Breast epithelium (tissue), 4 donors: ENCODE results near the gene CACFD1. TPM values are rescaled to one million over a fixed set of nuclear protein-coding genes. Genes with fewer than 3 reads are reported as not detected.

Source experiments
- DNase-seq, 2 donors: peaks; one replicate each; pipeline ENCODE4 v3.0.0-alpha.2; 2019; ENCODE audit warnings: low spot score in 2 of 2
- H3K27ac ChIP-seq, 2 donors: fragments of 200-600 bp; sonication (generic) in 1 of 2; one replicate each; pipeline ENCODE4 v1.5.1; 2016 to 2019; ENCODE audit warnings: mild to moderate bottlenecking in 1 of 2
- H3K27me3 ChIP-seq, 2 donors: fragments of 200-600 bp; sonication (generic) in 1 of 2; one replicate each; pipeline versions ENCODE4 v1.5.1 to v1.6.0; 2017 to 2019; ENCODE audit warnings: control low read depth in 1 of 2, mild to moderate bottlenecking in 1 of 2
- H3K36me3 ChIP-seq: fragments of 200-600 bp; one replicate; pipeline ENCODE4 v1.5.1; 2019
- H3K4me1 ChIP-seq, 2 donors: fragments of 200-600 bp; sonication (generic); one replicate each; pipeline ENCODE4 v1.5.1; 2016 to 2019; ENCODE audit warnings: control low read depth in 1 of 2
- H3K4me3 ChIP-seq, 3 donors: fragments of 200-600 bp; sonication (generic); 1 replicate in 2 of 3; 2 replicates in 1 of 3; pipeline ENCODE4 v1.5.1; 2016 to 2019; ENCODE audit warnings: mild to moderate bottlenecking in 3 of 3, moderate library complexity in 2 of 3
- H3K9me3 ChIP-seq, 2 donors: fragments of 200-600 bp; sonication (generic) in 1 of 2; one replicate each; pipeline ENCODE4 v1.5.1; 2016 to 2019; ENCODE audit warnings: control low read depth in 1 of 2
- CTCF ChIP-seq, 3 donors: fragments of 450-650 bp; IDR thresholded peaks; one replicate each; pipeline ENCODE4 v1.5.1; 2016 to 2017; ENCODE audit warnings: antibody characterized with exemption in 3 of 3, mild to moderate bottlenecking in 3 of 3, moderate library complexity in 3 of 3
- POLR2A ChIP-seq: fragments of 450-650 bp; IDR thresholded peaks from one replicate; pipeline ENCODE4 v1.6.1; 2016; ENCODE audit warnings: antibody characterized with exemption, mild to moderate bottlenecking, moderate library complexity
- POLR2AphosphoS5 ChIP-seq, 3 donors: sonication (generic); formaldehyde crosslinking; IDR thresholded peaks; one replicate each; pipeline ENCODE4 v1.6.1; 2017; ENCODE audit warnings: antibody characterized with exemption in 3 of 3
- intact Hi-C: fragments of 100-400 bp; cut with DNase I; formaldehyde crosslinking; loops from one replicate; pipeline ENCODE4 v1.15.1; 2023; ENCODE audit warnings: low total_unique reads
- total RNA-seq, 3 donors: library from RNA; depleted of rRNA; stranded (reverse); fragments of >200 nt; gene quantifications; one replicate each; pipeline ENCODE4 v1.1.0, GENCODE V29; 2016

The CACFD1 gene
- total RNA-seq, 3 donors from 2014 or later, result 5.0 to 19.5 (median 13.4) TPM

- DNase-seq, result no peak
- TF ChIP-seq POLR2A (no peak), POLR2AphosphoS5 (IDR thresholded peaks at IDR 0.05) (no peak), CTCF (IDR thresholded peaks at IDR 0.05) (no peak)
- no peaks in the 10 kb centered on the region for H3K27me3 ChIP-seq
- no peaks in the 10 kb centered on the region for H3K9me3 ChIP-seq
- no peak overlapping the region for H3K27ac ChIP-seq
- H3K4me3 ChIP-seq, result no peak overlapping the region
- H3K4me1 ChIP-seq, result no peaks in the 10 kb centered on the region
- intact Hi-C loops, result loop anchor here (10.0 kb wide), 1 partner anchor 260 kb away; no protein-coding TSS in a partner anchor
- no peaks in the 10 kb centered on the region for H3K36me3 ChIP-seq
Measured at GRCh38 chr9:133425049-133425632, 34.6 kb upstream of the CACFD1 start.

- H3K36me3 ChIP-seq, result no peaks in the 10 kb centered on the region
- DNase-seq, result no peak
- intact Hi-C loops, result loop anchor here (10.0 kb wide), 1 partner anchor 259 kb away; no protein-coding TSS in a partner anchor
- no peaks in the 10 kb centered on the region for H3K27me3 ChIP-seq
- no peak overlapping the region for H3K4me3 ChIP-seq
- no peaks in the 10 kb centered on the region for H3K4me1 ChIP-seq
- H3K9me3 ChIP-seq, result no peaks in the 10 kb centered on the region
- H3K27ac ChIP-seq, result no peak overlapping the region
- TF ChIP-seq POLR2AphosphoS5 (IDR thresholded peaks at IDR 0.05) (no peak), CTCF (IDR thresholded peaks at IDR 0.05) (no peak), POLR2A (no peak)
Measured at GRCh38 chr9:133426011-133426410, 33.8 kb upstream of the CACFD1 start.

GRCh38 chr9:133427658-133428348, 32.0 kb upstream of the CACFD1 start:
- TF ChIP-seq POLR2A (no peak), POLR2AphosphoS5 (IDR thresholded peaks at IDR 0.05) (no peak), CTCF (IDR thresholded peaks at IDR 0.05) (no peak)

GRCh38 chr9:133428617-133429101, 31.1 kb upstream of the CACFD1 start:
- no peaks in the 10 kb centered on the region for H3K36me3 ChIP-seq
- no peak for DNase-seq
- H3K9me3 ChIP-seq, result no peaks in the 10 kb centered on the region
- intact Hi-C loops, result loop anchor here (10.0 kb wide), 1 partner anchor 256 kb away; no protein-coding TSS in a partner anchor
- no peak for TF ChIP-seq POLR2AphosphoS5 (IDR thresholded peaks at IDR 0.05)
- TF ChIP-seq POLR2A, result no peak
- TF ChIP-seq CTCF (IDR thresholded peaks at IDR 0.05), result no peak
- H3K27ac ChIP-seq, result no peak overlapping the region
- peak overlapping the region; percentile 17 to 73 (median 53) for H3K4me3 ChIP-seq
- H3K27me3 ChIP-seq, result no peaks in the 10 kb centered on the region
- H3K4me1 ChIP-seq, result no peaks in the 10 kb centered on the region

More at GRCh38 chr9:133427658-133428348, 32.0 kb upstream of the CACFD1 start:
- no peaks in the 10 kb centered on the region for H3K36me3 ChIP-seq
- intact Hi-C loops, result loop anchor here (10.0 kb wide), 1 partner anchor 257 kb away; no protein-coding TSS in a partner anchor
- no peaks in the 10 kb centered on the region for H3K4me1 ChIP-seq
- DNase-seq, result no peak
- no peaks in the 10 kb centered on the region for H3K9me3 ChIP-seq
- peak overlapping the region in 2 of 3 donors; percentile 53 to 73 for H3K4me3 ChIP-seq
- no peak overlapping the region for H3K27ac ChIP-seq
- no peaks in the 10 kb centered on the region for H3K27me3 ChIP-seq

- no peaks in the 10 kb centered on the region for H3K27me3 ChIP-seq
Measured at GRCh38 chr9:133429214-133429613, 30.6 kb upstream of the CACFD1 start.

More at GRCh38 chr9:133429214-133429613, 30.6 kb upstream of the CACFD1 start:
- intact Hi-C loops, result loop anchor here (10.0 kb wide), 1 partner anchor 256 kb away; no protein-coding TSS in a partner anchor
- no peaks in the 10 kb centered on the region for H3K4me1 ChIP-seq
- DNase-seq, result no peak
- no peak for TF ChIP-seq POLR2AphosphoS5 (IDR thresholded peaks at IDR 0.05)
- TF ChIP-seq POLR2A, result no peak
- no peak for TF ChIP-seq CTCF (IDR thresholded peaks at IDR 0.05)
- H3K27ac ChIP-seq, result no peak overlapping the region
- H3K9me3 ChIP-seq, result no peaks in the 10 kb centered on the region
- no peaks in the 10 kb centered on the region for H3K36me3 ChIP-seq
- H3K4me3 ChIP-seq, result peak overlapping the region in 2 of 3 donors; percentile 53 to 73
